Measurements from ENCODE around the gene HMX3.

HMX3 gene

DNA sequence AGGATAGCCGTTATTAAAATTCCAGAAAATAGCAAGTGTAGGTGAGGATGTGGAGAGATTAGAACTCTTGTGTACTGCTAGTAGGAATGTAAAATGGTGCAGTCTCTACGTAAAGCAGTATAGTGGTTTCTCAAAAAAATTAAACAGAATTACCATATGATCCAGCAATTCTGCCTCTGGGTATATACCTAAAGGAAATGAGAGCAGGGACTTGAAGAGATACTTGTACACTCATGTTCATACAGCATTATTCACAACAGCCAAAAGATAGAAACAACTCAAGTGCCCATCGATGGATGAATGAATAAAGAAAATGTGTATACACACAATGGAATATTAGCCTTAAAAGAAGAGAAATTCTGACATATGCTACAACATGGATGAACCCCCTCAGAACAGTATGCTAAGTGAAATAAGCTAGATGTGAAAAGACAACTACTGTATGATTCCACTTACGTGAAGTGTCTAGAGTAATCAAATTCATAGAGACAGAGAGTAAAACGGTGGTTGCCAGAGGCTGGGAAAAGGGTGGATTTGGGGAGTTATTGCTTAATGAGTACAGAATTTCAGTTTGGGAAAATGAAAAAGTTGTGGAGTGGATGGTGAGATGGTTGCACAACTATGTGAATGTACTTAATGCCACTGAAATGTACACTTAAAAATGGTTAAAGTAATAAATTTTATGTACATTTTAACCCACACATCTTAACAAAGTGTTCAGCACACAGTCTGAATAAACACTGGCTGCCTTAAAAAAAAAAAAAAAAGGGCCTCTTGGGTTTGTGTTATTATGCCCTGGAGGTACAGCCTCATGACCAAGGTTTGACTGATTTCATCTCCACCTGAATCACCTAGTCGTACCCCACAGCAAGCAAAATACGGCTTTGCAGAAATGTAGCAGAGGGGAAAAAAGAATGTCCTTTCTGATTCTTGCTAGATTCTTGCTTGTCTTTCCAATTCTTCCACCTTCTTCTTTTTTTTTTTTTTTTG is 44.6 kb downstream of the HMX3 start:
- DNase-seq = no peak

DNA sequence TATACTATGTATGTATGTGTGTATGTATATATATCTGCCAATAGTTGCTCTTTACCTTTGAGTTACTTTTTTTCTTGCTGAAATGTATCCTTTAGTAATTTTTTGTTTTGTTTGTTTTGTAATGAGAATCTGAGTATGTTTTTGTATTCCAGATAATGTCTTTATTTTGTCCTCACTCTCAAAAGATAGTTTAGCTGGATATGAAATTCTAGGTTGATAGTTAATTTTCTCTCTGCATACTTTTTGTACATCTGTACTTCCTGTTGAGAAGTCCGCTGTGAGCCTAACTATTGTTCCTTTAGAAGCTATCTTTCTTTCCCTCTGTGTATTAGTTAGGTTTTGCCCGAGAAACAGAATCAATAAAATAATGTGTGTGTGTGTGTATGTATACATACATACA is 48.0 kb downstream of the HMX3 start:
- DNase-seq = no peak

DNA sequence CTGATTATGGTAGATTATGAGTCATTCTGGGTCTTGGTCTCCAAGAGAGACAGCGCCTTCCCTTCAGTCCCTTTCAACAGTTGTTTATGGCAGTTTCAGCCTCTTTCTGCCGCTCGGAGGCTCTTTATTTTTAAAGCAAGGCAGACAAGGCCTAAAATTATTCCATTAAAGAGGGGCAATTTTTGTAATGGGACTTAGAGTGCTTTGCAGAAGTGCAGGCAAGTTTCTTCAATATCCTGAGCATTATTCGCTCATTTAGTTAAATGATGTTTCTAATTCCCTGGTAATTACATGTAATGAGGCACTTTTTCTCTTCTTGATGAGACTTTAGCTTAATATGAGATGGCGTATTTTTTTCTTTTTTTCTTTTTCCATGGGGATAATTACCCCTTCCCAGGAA is 52.0 kb downstream of the HMX3 start:
- no peak for DNase-seq

All from CD4-positive, alpha-beta T cell treated with Interleukin-4 for 4 hours (primary cell).